ENCODE results near the gene MYLK.

The MYLK gene

DNA sequence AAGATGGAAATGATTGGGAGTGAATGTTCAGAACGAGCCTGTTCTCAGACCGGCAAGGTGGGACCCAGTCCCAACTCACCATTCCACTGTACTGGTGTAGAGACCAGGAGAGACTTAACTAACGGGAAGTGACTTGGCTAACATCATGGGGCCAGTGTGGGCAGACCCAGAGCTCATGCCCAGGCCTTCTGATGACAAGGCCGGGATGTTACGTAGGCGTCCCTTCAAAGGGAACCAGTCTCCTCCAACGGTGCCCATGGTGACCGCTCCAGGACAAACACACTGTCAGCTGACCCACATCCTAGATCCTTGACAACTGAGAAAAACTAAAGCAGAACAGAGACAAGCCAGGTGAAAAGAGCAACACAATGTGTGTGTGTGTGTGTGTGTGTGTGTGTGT is 170.9 kb downstream of the MYLK start:
- Histone ChIP-seq H3K4me1 (ENCODE audit: insufficient read depth, low read length, severe bottlenecking) (no peaks in the 10 kb centered on the region), H3K4me3 (ENCODE audit: low read depth, low read length, poor library complexity, severe bottlenecking) (no peak overlapping the region), H3K36me3 (ENCODE audit: insufficient read depth, low read length) (no peaks in the 10 kb centered on the region), H3K9me3 (ENCODE audit: low read length) (no peaks in the 10 kb centered on the region), H2AFZ (ENCODE audit: low read length) (no peak overlapping the region), H3K9ac (ENCODE audit: low read length) (no peak overlapping the region), H3K27me3 (ENCODE audit: insufficient read depth, low read length) (0 out of 2 replicates have a peak, but pooled peaks cover 5% of the 10 kb centered on the region), H3K9me2 (ENCODE audit: low read depth, low read length) (no peaks in the 10 kb centered on the region), H3K79me2 (ENCODE audit: insufficient read depth, low read length) (no peaks in the 10 kb centered on the region), H3K27ac (ENCODE audit: low read depth, low read length, poor library complexity, severe bottlenecking) (no peak overlapping the region), H3K4me2 (ENCODE audit: low read length) (no peak overlapping the region), H4K20me1 (ENCODE audit: insufficient read depth, low read length) (no peaks in the 10 kb centered on the region), H3F3A (ENCODE audit: insufficient read depth, low read length) (no peaks in the 10 kb centered on the region)
- TF ChIP-seq, protein P1, sequence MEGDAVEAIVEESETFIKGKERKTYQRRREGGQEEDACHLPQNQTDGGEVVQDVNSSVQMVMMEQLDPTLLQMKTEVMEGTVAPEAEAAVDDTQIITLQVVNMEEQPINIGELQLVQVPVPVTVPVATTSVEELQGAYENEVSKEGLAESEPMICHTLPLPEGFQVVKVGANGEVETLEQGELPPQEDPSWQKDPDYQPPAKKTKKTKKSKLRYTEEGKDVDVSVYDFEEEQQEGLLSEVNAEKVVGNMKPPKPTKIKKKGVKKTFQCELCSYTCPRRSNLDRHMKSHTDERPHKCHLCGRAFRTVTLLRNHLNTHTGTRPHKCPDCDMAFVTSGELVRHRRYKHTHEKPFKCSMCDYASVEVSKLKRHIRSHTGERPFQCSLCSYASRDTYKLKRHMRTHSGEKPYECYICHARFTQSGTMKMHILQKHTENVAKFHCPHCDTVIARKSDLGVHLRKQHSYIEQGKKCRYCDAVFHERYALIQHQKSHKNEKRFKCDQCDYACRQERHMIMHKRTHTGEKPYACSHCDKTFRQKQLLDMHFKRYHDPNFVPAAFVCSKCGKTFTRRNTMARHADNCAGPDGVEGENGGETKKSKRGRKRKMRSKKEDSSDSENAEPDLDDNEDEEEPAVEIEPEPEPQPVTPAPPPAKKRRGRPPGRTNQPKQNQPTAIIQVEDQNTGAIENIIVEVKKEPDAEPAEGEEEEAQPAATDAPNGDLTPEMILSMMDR (IDR thresholded peaks at IDR 0.05; ENCODE audit: low read length), result no peak
- no peak for TF ChIP-seq EZH2 (IDR thresholded peaks at IDR 0.05; ENCODE audit: borderline replicate concordance, low read length)

DNA sequence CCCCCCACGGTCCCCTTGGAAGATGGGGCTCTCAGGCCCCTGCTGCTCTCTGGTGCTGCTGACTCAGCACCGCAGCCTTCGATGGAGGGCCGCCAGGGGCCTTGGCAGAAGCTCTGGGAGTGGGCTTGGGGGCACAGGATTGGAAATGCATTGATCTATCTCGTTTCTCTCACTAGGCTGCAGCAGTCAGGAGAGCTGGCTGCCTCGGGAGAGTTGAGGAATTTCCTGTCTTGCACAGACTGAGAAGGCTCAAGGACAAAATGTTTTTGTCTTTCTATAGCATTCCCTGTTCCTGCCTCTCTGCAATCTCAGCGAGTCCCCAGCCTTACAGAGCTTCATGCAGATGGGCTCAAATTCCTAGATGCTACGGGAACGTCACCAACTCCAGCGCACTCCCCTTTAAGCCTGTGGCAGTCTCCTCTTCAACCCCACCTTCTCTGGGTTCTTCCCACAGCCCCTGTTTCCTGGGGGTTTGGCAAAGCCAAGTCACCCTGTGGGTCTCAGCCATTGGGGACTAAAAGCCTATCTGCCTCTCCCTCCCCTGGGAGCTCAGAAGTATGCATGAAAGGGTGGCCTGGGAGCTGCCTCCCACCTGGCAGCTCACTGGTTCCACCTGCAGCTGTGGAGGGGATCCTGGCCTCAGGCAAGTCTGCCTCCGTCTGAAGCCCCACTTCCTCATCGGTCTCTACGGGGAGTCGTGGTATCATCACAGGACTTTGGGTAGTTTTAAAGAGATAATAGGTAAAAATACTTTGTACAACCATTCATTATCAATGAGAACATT is 171.9 kb downstream of the MYLK start:
- Histone ChIP-seq H3K27me3 (ENCODE audit: insufficient read depth, low read length) (0 out of 2 replicates have a peak, but pooled peaks cover 5% of the 10 kb centered on the region), H3K4me3 (ENCODE audit: low read depth, low read length, poor library complexity, severe bottlenecking) (no peak overlapping the region), H3K9ac (ENCODE audit: low read length) (no peak overlapping the region), H3K27ac (ENCODE audit: low read depth, low read length, poor library complexity, severe bottlenecking) (no peak overlapping the region), H4K20me1 (ENCODE audit: insufficient read depth, low read length) (no peaks in the 10 kb centered on the region), H3K9me2 (ENCODE audit: low read depth, low read length) (no peaks in the 10 kb centered on the region), H3K9me3 (ENCODE audit: low read length) (no peaks in the 10 kb centered on the region), H3K4me2 (ENCODE audit: low read length) (no peak overlapping the region), H2AFZ (ENCODE audit: low read length) (no peak overlapping the region), H3K4me1 (ENCODE audit: insufficient read depth, low read length, severe bottlenecking) (no peaks in the 10 kb centered on the region), H3F3A (ENCODE audit: insufficient read depth, low read length) (no peaks in the 10 kb centered on the region), H3K36me3 (ENCODE audit: insufficient read depth, low read length) (no peaks in the 10 kb centered on the region), H3K79me2 (ENCODE audit: insufficient read depth, low read length) (no peaks in the 10 kb centered on the region)
- no peak for TF ChIP-seq EZH2 (IDR thresholded peaks at IDR 0.05; ENCODE audit: borderline replicate concordance, low read length)
- TF ChIP-seq, protein P1 (IDR thresholded peaks at IDR 0.05; ENCODE audit: low read length), result no peak

DNA sequence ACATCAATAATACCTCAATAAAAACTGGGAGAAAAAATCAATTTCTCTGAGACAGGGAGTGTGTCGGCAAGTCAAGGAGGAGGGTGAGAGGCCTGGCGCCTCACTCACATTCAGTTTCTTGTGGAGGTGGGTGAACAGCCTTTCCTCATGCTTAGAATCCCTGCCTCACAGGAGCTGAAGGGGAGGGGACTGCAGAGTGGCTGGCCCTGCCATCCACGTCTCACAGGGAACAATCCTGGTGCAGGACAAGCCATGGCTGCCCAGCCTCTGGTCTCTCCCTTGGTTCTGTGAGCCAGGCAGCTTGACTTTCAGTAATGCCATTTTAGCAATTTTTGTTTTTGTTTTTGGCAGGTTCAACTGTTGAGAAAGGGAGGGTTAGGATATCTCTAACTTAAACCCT is 172.8 kb downstream of the MYLK start:
- H3K27ac ChIP-seq (ENCODE audit: low read depth, low read length, poor library complexity, severe bottlenecking), result no peak overlapping the region
- H3K27me3 ChIP-seq (ENCODE audit: insufficient read depth, low read length), result 0 out of 2 replicates have a peak, but pooled peaks cover 5% of the 10 kb centered on the region
- no peak overlapping the region for H2AFZ ChIP-seq (ENCODE audit: low read length)
- no peaks in the 10 kb centered on the region for H3K9me3 ChIP-seq (ENCODE audit: low read length)
- H3F3A ChIP-seq (ENCODE audit: insufficient read depth, low read length), result no peaks in the 10 kb centered on the region
- no peak overlapping the region for H3K4me3 ChIP-seq (ENCODE audit: low read depth, low read length, poor library complexity, severe bottlenecking)
- H3K36me3 ChIP-seq (ENCODE audit: insufficient read depth, low read length), result no peaks in the 10 kb centered on the region
- H3K4me1 ChIP-seq (ENCODE audit: insufficient read depth, low read length, severe bottlenecking), result no peaks in the 10 kb centered on the region
- no peak overlapping the region for H3K4me2 ChIP-seq (ENCODE audit: low read length)
- no peaks in the 10 kb centered on the region for H3K79me2 ChIP-seq (ENCODE audit: insufficient read depth, low read length)
- no peaks in the 10 kb centered on the region for H3K9me2 ChIP-seq (ENCODE audit: low read depth, low read length)
- TF ChIP-seq EZH2 (IDR thresholded peaks at IDR 0.05; ENCODE audit: borderline replicate concordance, low read length), result no peak
- TF ChIP-seq, protein P1 (IDR thresholded peaks at IDR 0.05; ENCODE audit: low read length), result no peak
- no peaks in the 10 kb centered on the region for H4K20me1 ChIP-seq (ENCODE audit: insufficient read depth, low read length)
- H3K9ac ChIP-seq (ENCODE audit: low read length), result no peak overlapping the region

Measured in OCI-LY1 (cell line).